GM12878 (cell line): Measurements from ENCODE around the gene ZSCAN26. TPM values are rescaled to one million over a fixed set of nuclear protein-coding genes. Genes with fewer than 3 reads are reported as not detected.

Source experiments
- ATAC-seq: fragments of 200-7000 bp; cut with Tn5 transposase; 3 replicates; pipeline ENCODE4 v1.9.1; 2020; ENCODE audit warnings: mild to moderate bottlenecking, moderate library complexity
- BruUV-seq: library from RNA; stranded (reverse); fragments of 400-500 nt; replicated peaks from 2 replicates; lab custom pipeline; 2021; lab: Mats Ljungman, UMichigan
- CTCF ChIA-PET: fragments of 300-600 bp; sonication (Branson Sonifier 250); formaldehyde crosslinking; extraction: SDS; loops from one replicate; lab custom pipeline; 2021; ENCODE audit warnings: inconsistent platforms; lab: Yijun Ruan, JAX
- POLR2A ChIA-PET: fragments of 350-600 bp; formaldehyde crosslinking; extraction: SDS; loops from one replicate; lab custom pipeline; 2021; ENCODE audit warnings: inconsistent platforms; lab: Charles Lee
- RAD21 ChIA-PET: fragments of 300-600 bp; sonication (Branson Sonifier 250); formaldehyde crosslinking; loops from one replicate; lab custom pipeline; 2023; ENCODE audit warnings: antibody characterized with exemption; ENCODE audit not compliant: unreplicated experiment; lab: Charles Lee
- SMC1A ChIA-PET: fragments of 300-600 bp; sonication (Branson Sonifier 250); formaldehyde crosslinking; loops from one replicate; lab custom pipeline; 2023; ENCODE audit not compliant: unreplicated experiment, uncharacterized antibody; lab: Charles Lee
- DNase-seq: peaks from one replicate; pipeline ENCODE4 v3.0.0-alpha.2; 2011; ENCODE audit warnings: low read depth, low spot score
- FAIRE-seq: peaks from 3 replicates; lab custom pipeline; 2011; peaks lifted over from hg19 to GRCh38; lab: Jason Lieb, UNC
- H2AFZ ChIP-seq: 2 replicates; pipeline ENCODE4 v1.6.0; 2011; ENCODE audit warnings: low read depth, low read length, control low read depth; ENCODE audit not compliant: control insufficient read depth
- H3K27ac ChIP-seq: 2 replicates; pipeline ENCODE4 v1.5.1; 2011; ENCODE audit warnings: control low read depth; ENCODE audit not compliant: control insufficient read depth, insufficient read depth
- H3K27me3 ChIP-seq, 2 experiments: replicated peaks in 1 of 2; 2 replicates each; pipeline versions ENCODE4 v1.6.0 to v1.6.1; 2011; ENCODE audit warnings: low read length in 1 of 2; ENCODE audit not compliant: control insufficient read depth in 2 of 2, insufficient read depth in 2 of 2
- H3K36me3 ChIP-seq, 2 experiments: 2 replicates each; pipeline ENCODE4 v1.5.1; 2011; ENCODE audit warnings: low read length in 1 of 2; ENCODE audit not compliant: control insufficient read depth in 2 of 2, insufficient read depth in 2 of 2
- H3K4me1 ChIP-seq: 2 replicates; pipeline ENCODE4 v1.6.1; 2011; ENCODE audit warnings: mild to moderate bottlenecking, low read length, moderate library complexity, mixed read lengths; ENCODE audit not compliant: control insufficient read depth, insufficient read depth
- H3K4me2 ChIP-seq: 2 replicates; pipeline ENCODE4 v1.6.0; 2011; ENCODE audit warnings: control low read depth; ENCODE audit not compliant: control insufficient read depth, insufficient read depth
- H3K4me3 ChIP-seq: fragments of 200-600 bp; sonication (generic); 2 replicates; pipeline ENCODE4 v1.5.1; 2016
- H3K79me2 ChIP-seq: 2 replicates; pipeline ENCODE4 v1.6.0; 2011; ENCODE audit warnings: low read length; ENCODE audit not compliant: control insufficient read depth, insufficient read depth
- H3K9ac ChIP-seq: 2 replicates; pipeline ENCODE4 v1.8.0; 2011; ENCODE audit warnings: low read length, control low read depth, mixed read lengths; ENCODE audit not compliant: control insufficient read depth, insufficient read depth
- H3K9me3 ChIP-seq: replicated peaks from 3 replicates; pipeline ENCODE4 v1.5.1; 2011; ENCODE audit warnings: mild to moderate bottlenecking, low read length; ENCODE audit not compliant: control insufficient read depth, insufficient read depth
- H4K20me1 ChIP-seq: 2 replicates; pipeline ENCODE4 v1.6.0; 2011; ENCODE audit not compliant: control insufficient read depth, insufficient read depth
- CEBPB ChIP-seq, 2 experiments: fragments of 150-350 bp in 1 of 2; IDR thresholded peaks; 2 replicates each; pipeline ENCODE4 v1.6.1; 2012 to 2014; ENCODE audit warnings: low read depth in 2 of 2, low read length in 2 of 2, borderline replicate concordance in 1 of 2, inconsistent platforms in 1 of 2
- IRF4 ChIP-seq: IDR thresholded peaks from 2 replicates; pipeline ENCODE4 v1.6.1; 2011; ENCODE audit warnings: low read depth, low read length
- IRF5 ChIP-seq: fragments of 450-650 bp; IDR thresholded peaks from 2 replicates; pipeline ENCODE4 v1.6.1; 2017; ENCODE audit warnings: borderline replicate concordance
- KLF5 ChIP-seq: fragments of 450-650 bp; IDR thresholded peaks from 2 replicates; pipeline ENCODE4 v1.6.1; 2014; ENCODE audit warnings: mild to moderate bottlenecking; ENCODE audit not compliant: partially characterized antibody
- POU2F2 ChIP-seq: IDR thresholded peaks from 3 replicates; pipeline ENCODE4 v1.6.1; 2011; ENCODE audit warnings: low read depth, mild to moderate bottlenecking, low read length, borderline replicate concordance
- RAD51 ChIP-seq: fragments of 450-650 bp; IDR thresholded peaks from 2 replicates; pipeline ENCODE4 v1.6.1; 2016; ENCODE audit warnings: moderate library complexity, mild to moderate bottlenecking, inconsistent platforms
- RFX5 ChIP-seq: IDR thresholded peaks from 2 replicates; pipeline ENCODE4 v1.6.1; 2011; ENCODE audit warnings: low read depth, low read length, improper control_type of control experiment
- RUNX3 ChIP-seq: IDR thresholded peaks from 2 replicates; pipeline ENCODE4 v1.6.1; 2012; ENCODE audit warnings: low read length, inconsistent platforms
- USF1 ChIP-seq: IDR thresholded peaks from 2 replicates; pipeline ENCODE4 v1.6.1; 2011; ENCODE audit warnings: borderline replicate concordance, low read depth, mild to moderate bottlenecking, moderate library complexity, mixed read lengths, low read length; ENCODE audit not compliant: insufficient read depth; ENCODE audit errors: extremely low read length
- YY1 ChIP-seq: IDR thresholded peaks from 2 replicates; pipeline ENCODE4 v1.6.1; 2011; ENCODE audit warnings: low read depth, mild to moderate bottlenecking, low read length
- ZNF622 ChIP-seq: fragments of 450-650 bp; IDR thresholded peaks from 2 replicates; pipeline ENCODE4 v1.6.1; 2017; ENCODE audit warnings: mild to moderate bottlenecking, inconsistent platforms
- ZZZ3 ChIP-seq: IDR thresholded peaks from 2 replicates; pipeline ENCODE4 v1.6.1; 2011; ENCODE audit warnings: low read depth; ENCODE audit not compliant: control insufficient read depth, insufficient read length
- WGBS: methylation state at CpG from one replicate; pipeline ENCODE4 v1.1.6; 2016; ENCODE audit warnings: low lambda C conversion rate; ENCODE audit not compliant: insufficient replicate concordance, insufficient coverage; ENCODE audit errors: missing lambda C conversion rate; 5-methylcytosine and 5-hydroxymethylcytosine counted together
- in situ Hi-C: fragments of 300-500 bp; cut with MboI; formaldehyde crosslinking; loops from 9 replicates; pipeline ENCODE4 v1.14.3; 2018; ENCODE audit warnings: mixed read lengths
- intact Hi-C: fragments of 100-400 bp; cut with micrococcal nuclease; formaldehyde crosslinking; loops from one replicate; pipeline ENCODE4 v1.14.2; 2022; ENCODE audit not compliant: unreplicated experiment
- polyA plus RNA-seq, 11 experiments: library from polyadenylated mRNA; depleted of rRNA in 4 of 11; unstranded in 6 of 11; stranded (reverse) in 5 of 11; fragments of >200 nt; fragmentation: Nextera tagmentation in 4 of 11; fragmentation: Illumina TruSeq in 1 of 11; extraction: Ambion mirVana in 4 of 11; extraction: Trizol in 1 of 11; gene quantifications; 1 replicate in 1 of 11; 2 replicates in 10 of 11; pipeline versions ENCODE4 v1.2.1 to v1.2.3, GENCODE V29; 2011 to 2016; ENCODE audit warnings: inconsistent platforms in 2 of 11, missing spikeins in 2 of 11, low read depth in 1 of 11
- total RNA-seq, 4 experiments: library from RNA; depleted of rRNA in 3 of 4; stranded (reverse); fragments of >200 nt in 3 of 4; fragmentation: Illumina TruSeq in 1 of 4; extraction: Trizol in 1 of 4; gene quantifications; 2 replicates each; pipeline versions ENCODE4 v1.2.1 to v1.2.3, GENCODE V29; 2013 to 2021

Gene ZSCAN26
- total and polyA plus RNA-seq, 10 of the 15 experiments (the other 5 are each of a cell fraction or from before 2014, with no cell fraction given): 4.5 to 13.3 (median 6.5) TPM

- Histone ChIP-seq H3K4me2 (no peak overlapping the region), H3K4me1 (no peaks in the 10 kb centered on the region), H3K9ac (no peak overlapping the region), H3K27me3 (no peaks in the 10 kb centered on the region), H3K27ac (no peak overlapping the region), H4K20me1 (no peaks in the 10 kb centered on the region), H3K4me3 (no peak overlapping the region), H3K36me3 (no peaks in the 10 kb centered on the region; a peak in 1 of 4 replicates), H3K79me2 (no peaks in the 10 kb centered on the region), H2AFZ (no peak overlapping the region), H3K9me3 (peaks cover 1% of the 10 kb centered on the region; the same call in 1 of the 3 replicates)
- no peak for FAIRE-seq
- 97% methylated on average over 2 of the region's 2 CpGs for WGBS
- DNase-seq: no peak
- intact Hi-C loops: loop anchor here (5.0 kb wide), 1 partner anchor 64 kb away; the partner anchor contains the start of gene ZKSCAN3
- CTCF ChIA-PET: interaction anchor here (0.6 to 1.4 kb wide), 6 partner anchors 8 to 101 kb away, joined by 3 to 5 read pairs (median 3); no protein-coding TSS in a partner anchor
- RAD21 ChIA-PET: interaction anchor here (1.0 to 1.7 kb wide), 2 partner anchors 16 to 55 kb away, joined by 3 to 4 read pairs; partner anchors contain the start of gene ZSCAN26
- SMC1A ChIA-PET: interaction anchor here (0.7 kb wide), 1 partner anchor 10 kb away, joined by 3 read pairs; no protein-coding TSS in a partner anchor
- POLR2A ChIA-PET: interaction anchor here (0.6 to 1.3 kb wide), 3 partner anchors 54 to 92 kb away, joined by 3 to 7 read pairs (median 3); no protein-coding TSS in a partner anchor
- ATAC-seq: no peak
- in situ Hi-C loops: no loop called here
- TF ChIP-seq IRF4 (no peak), ZNF622 (no peak), YY1 (peak; percentile 84)
- no TSS peak for BruUV-seq
Observed at GRCh38 chr6:28282926-28283325, 16.0 kb downstream of the ZSCAN26 start.

GRCh38 chr6:28291573-28291972 is 24.6 kb downstream of the ZSCAN26 start:
- Histone ChIP-seq H3K27me3 (no peaks in the 10 kb centered on the region), H3K9ac (no peak overlapping the region), H2AFZ (no peak overlapping the region), H3K36me3 (no peaks in the 10 kb centered on the region), H3K9me3 (no peaks in the 10 kb centered on the region; the same call in 2 of the 3 replicates), H3K4me1 (no peaks in the 10 kb centered on the region), H4K20me1 (no peaks in the 10 kb centered on the region), H3K27ac (no peak overlapping the region), H3K4me2 (no peak overlapping the region), H3K79me2 (no peaks in the 10 kb centered on the region), H3K4me3 (no peak overlapping the region)
- ChIA-PET POLR2A (no interaction called here), SMC1A (no interaction called here), CTCF (no interaction called here), RAD21 (interaction anchor here (0.7 kb wide), 1 partner anchor 139 kb away, joined by 3 read pairs; no protein-coding TSS in a partner anchor)
- no peak for DNase-seq
- intact Hi-C loops (no loop called here), in situ Hi-C loops (no loop called here)
- ATAC-seq: no peak
- BruUV-seq: no TSS peak
- no peak for FAIRE-seq
- TF ChIP-seq IRF5: no peak
- no peak for TF ChIP-seq USF1
- TF ChIP-seq RUNX3: no peak
- TF ChIP-seq POU2F2: no peak
- no peak for TF ChIP-seq RFX5
- no peak for TF ChIP-seq ZZZ3
- TF ChIP-seq RAD51: no peak
- no peak for TF ChIP-seq CEBPB (IDR thresholded peaks at IDR 0.05; ENCODE audit: borderline replicate concordance in 1 of 2, low read depth in 2 of 2, low read length in 2 of 2)
- no peak for TF ChIP-seq KLF5
